ENCODE data around the gene GON4L. TPM values are rescaled to one million over a fixed set of nuclear protein-coding genes. Genes with fewer than 3 reads are reported as not detected.

Gene GON4L
- polyA plus RNA-seq, 1 donor (not counting 4 experiments of a cell fraction or from before 2014, with no cell fraction given): 16.7 TPM

DNA sequence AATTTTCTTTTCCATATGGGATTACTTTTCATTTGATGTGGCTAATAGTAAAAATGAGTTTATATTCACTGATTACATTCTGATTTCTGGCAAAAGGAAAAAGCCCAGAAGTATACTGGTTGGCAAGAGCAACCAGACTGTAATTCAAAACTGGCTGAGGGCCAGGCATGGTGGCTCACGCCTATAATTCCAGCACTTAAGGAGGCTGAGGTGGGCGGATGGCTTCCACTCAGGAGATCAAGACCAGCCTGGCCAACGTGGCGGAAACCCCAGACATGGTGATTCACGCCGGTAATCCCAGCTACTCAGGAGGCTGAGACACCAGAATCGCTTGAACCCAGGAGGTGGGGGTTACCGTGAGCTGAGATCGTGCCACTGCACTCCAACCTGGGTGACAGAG is 16.8 kb upstream of the GON4L start:
- H3K79me2 ChIP-seq (ENCODE audit: control insufficient read depth, insufficient read depth, low read length): no peaks in the 10 kb centered on the region
- DNase-seq (ENCODE audit: low read depth, low spot score) (no peak), FAIRE-seq (no peak)
- no peaks in the 10 kb centered on the region for H3K9me1 ChIP-seq (ENCODE audit: control insufficient read depth, extremely low read depth, insufficient read depth, low read length)
- H3K4me3 ChIP-seq (ENCODE audit: control insufficient read depth in 2 of 3, extremely low read depth in 1 of 3, insufficient read depth in 2 of 3, low read depth in 1 of 3, low read length in 3 of 3): no peak overlapping the region
- H3K27me3 ChIP-seq (ENCODE audit: control insufficient read depth, extremely low read depth, insufficient read depth, low read length): peaks cover 3% of the 10 kb centered on the region
- no peaks in the 10 kb centered on the region for H3K9me3 ChIP-seq (ENCODE audit: control insufficient read depth, low read depth, low read length)
- no peak overlapping the region for H3K4me2 ChIP-seq (ENCODE audit: control insufficient read depth, extremely low read depth, insufficient read depth, low read depth, low read length)
- H3K9ac ChIP-seq (ENCODE audit: control insufficient read depth, extremely low read depth, insufficient read depth, low read length): no peak overlapping the region
- H2AFZ ChIP-seq (ENCODE audit: control insufficient read depth, low read length): no peak overlapping the region
- H3K27ac ChIP-seq (ENCODE audit: control insufficient read depth, insufficient read depth, low read length): no peak overlapping the region
- dilution Hi-C loops (cut with MboI; ENCODE audit: extremely low pct_ligation_motif_present, low sequenced_read_pairs): no loop called here
- no peak for TF ChIP-seq EZH2 (IDR thresholded peaks at IDR 0.05; ENCODE audit: low read length)
- TF ChIP-seq, protein P1, sequence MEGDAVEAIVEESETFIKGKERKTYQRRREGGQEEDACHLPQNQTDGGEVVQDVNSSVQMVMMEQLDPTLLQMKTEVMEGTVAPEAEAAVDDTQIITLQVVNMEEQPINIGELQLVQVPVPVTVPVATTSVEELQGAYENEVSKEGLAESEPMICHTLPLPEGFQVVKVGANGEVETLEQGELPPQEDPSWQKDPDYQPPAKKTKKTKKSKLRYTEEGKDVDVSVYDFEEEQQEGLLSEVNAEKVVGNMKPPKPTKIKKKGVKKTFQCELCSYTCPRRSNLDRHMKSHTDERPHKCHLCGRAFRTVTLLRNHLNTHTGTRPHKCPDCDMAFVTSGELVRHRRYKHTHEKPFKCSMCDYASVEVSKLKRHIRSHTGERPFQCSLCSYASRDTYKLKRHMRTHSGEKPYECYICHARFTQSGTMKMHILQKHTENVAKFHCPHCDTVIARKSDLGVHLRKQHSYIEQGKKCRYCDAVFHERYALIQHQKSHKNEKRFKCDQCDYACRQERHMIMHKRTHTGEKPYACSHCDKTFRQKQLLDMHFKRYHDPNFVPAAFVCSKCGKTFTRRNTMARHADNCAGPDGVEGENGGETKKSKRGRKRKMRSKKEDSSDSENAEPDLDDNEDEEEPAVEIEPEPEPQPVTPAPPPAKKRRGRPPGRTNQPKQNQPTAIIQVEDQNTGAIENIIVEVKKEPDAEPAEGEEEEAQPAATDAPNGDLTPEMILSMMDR (optimal IDR thresholded peaks at IDR 0.05 in 1 of 3, IDR thresholded peaks at IDR 0.05 in 1 of 3, conservative IDR thresholded peaks at IDR 0.05 in 1 of 3; ENCODE audit: extremely low read depth in 1 of 3, insufficient read depth in 2 of 3, low read length in 3 of 3): no peak
- H3K4me1 ChIP-seq (ENCODE audit: control insufficient read depth, extremely low read depth, insufficient read depth, low read length): no peaks in the 10 kb centered on the region
- H3K36me3 ChIP-seq (ENCODE audit: control insufficient read depth in 2 of 2, extremely low read depth in 1 of 2, insufficient read depth in 2 of 2, low read length in 2 of 2): no peaks in the 10 kb centered on the region
- no peaks in the 10 kb centered on the region for H4K20me1 ChIP-seq (ENCODE audit: control insufficient read depth, extremely low read depth, insufficient read depth, low read length)

DNA sequence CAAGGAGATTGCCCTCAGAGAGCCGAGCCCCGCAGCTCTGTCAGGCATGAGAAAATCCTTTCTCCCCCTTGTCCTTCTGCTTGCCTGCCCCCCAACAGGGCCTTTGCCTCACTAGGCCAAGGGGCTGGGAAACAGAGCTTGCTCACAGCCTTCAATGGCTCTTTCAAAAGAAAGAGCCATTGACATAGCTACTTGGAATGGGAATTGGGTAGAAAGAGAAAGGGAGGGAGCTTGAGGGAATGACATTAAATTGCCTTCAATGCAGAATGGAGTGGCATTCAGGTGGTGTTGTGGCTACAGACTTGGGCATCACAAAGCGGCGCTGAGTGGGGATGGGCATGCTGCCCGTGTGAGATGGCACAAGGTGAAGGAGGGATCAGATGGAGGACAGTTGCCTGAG is 15.5 kb upstream of the GON4L start:
- TF ChIP-seq, protein P1 (optimal IDR thresholded peaks at IDR 0.05 in 1 of 3, IDR thresholded peaks at IDR 0.05 in 1 of 3, conservative IDR thresholded peaks at IDR 0.05 in 1 of 3; ENCODE audit: extremely low read depth in 1 of 3, insufficient read depth in 2 of 3, low read length in 3 of 3): no peak
- no peak for TF ChIP-seq EZH2 (IDR thresholded peaks at IDR 0.05; ENCODE audit: low read length)
- Histone ChIP-seq H3K36me3 (ENCODE audit: control insufficient read depth in 2 of 2, extremely low read depth in 1 of 2, insufficient read depth in 2 of 2, low read length in 2 of 2) (no peaks in the 10 kb centered on the region), H3K4me1 (ENCODE audit: control insufficient read depth, extremely low read depth, insufficient read depth, low read length) (no peaks in the 10 kb centered on the region), H3K4me2 (ENCODE audit: control insufficient read depth, extremely low read depth, insufficient read depth, low read depth, low read length) (no peak overlapping the region), H3K9ac (ENCODE audit: control insufficient read depth, extremely low read depth, insufficient read depth, low read length) (no peak overlapping the region), H3K27me3 (ENCODE audit: control insufficient read depth, extremely low read depth, insufficient read depth, low read length) (peaks cover 3% of the 10 kb centered on the region), H3K9me1 (ENCODE audit: control insufficient read depth, extremely low read depth, insufficient read depth, low read length) (no peaks in the 10 kb centered on the region), H3K79me2 (ENCODE audit: control insufficient read depth, insufficient read depth, low read length) (no peaks in the 10 kb centered on the region), H3K4me3 (ENCODE audit: control insufficient read depth in 2 of 3, extremely low read depth in 1 of 3, insufficient read depth in 2 of 3, low read depth in 1 of 3, low read length in 3 of 3) (no peak overlapping the region), H3K27ac (ENCODE audit: control insufficient read depth, insufficient read depth, low read length) (no peak overlapping the region), H3K9me3 (ENCODE audit: control insufficient read depth, low read depth, low read length) (no peaks in the 10 kb centered on the region), H2AFZ (ENCODE audit: control insufficient read depth, low read length) (no peak overlapping the region), H4K20me1 (ENCODE audit: control insufficient read depth, extremely low read depth, insufficient read depth, low read length) (no peaks in the 10 kb centered on the region)
- DNase-seq (ENCODE audit: low read depth, low spot score) (no peak), FAIRE-seq (no peak)
- dilution Hi-C loops (cut with MboI; ENCODE audit: extremely low pct_ligation_motif_present, low sequenced_read_pairs): no loop called here
